Duodenal mucosa (tissue), 2 donors: ENCODE measurements around the gene SLC1A7.

ENCODE experiments used
- H3K27ac ChIP-seq: one replicate; pipeline ENCODE4 v1.7.0; 2013; ENCODE audit warnings: low read depth, low read length
- H3K27me3 ChIP-seq, 2 donors: one replicate each; pipeline ENCODE4 v1.7.0; 2013; ENCODE audit warnings: low read length in 2 of 2, control low read depth in 1 of 2; ENCODE audit not compliant: insufficient read depth in 2 of 2, control insufficient read depth in 1 of 2
- H3K36me3 ChIP-seq, 2 donors: one replicate each; pipeline ENCODE4 v1.7.0; 2013; ENCODE audit warnings: low read length in 2 of 2, control low read depth in 1 of 2; ENCODE audit not compliant: insufficient read depth in 2 of 2, control insufficient read depth in 1 of 2
- H3K4me1 ChIP-seq, 2 donors: one replicate each; pipeline ENCODE4 v1.7.0; 2013; ENCODE audit warnings: low read length in 2 of 2, control low read depth in 1 of 2; ENCODE audit not compliant: insufficient read depth in 2 of 2, control insufficient read depth in 1 of 2
- H3K4me3 ChIP-seq, 2 donors: one replicate each; pipeline ENCODE4 v1.7.0; 2013; ENCODE audit warnings: low read length in 2 of 2, low read depth in 1 of 2
- H3K9ac ChIP-seq, 2 donors: one replicate each; pipeline ENCODE4 v1.7.0; 2013; ENCODE audit warnings: low read length in 2 of 2, low read depth in 1 of 2
- H3K9me3 ChIP-seq, 2 donors: one replicate each; pipeline ENCODE4 v1.7.0; 2013; ENCODE audit warnings: low read length in 2 of 2, control low read depth in 1 of 2; ENCODE audit not compliant: control insufficient read depth in 1 of 2

Gene SLC1A7

GRCh38 chr1:53180951-53181350 is 38.5 kb upstream of the SLC1A7 start:
- Histone ChIP-seq H3K9me3 (no peaks in the 10 kb centered on the region), H3K4me3 (no peak overlapping the region), H3K27me3 (no peaks in the 10 kb centered on the region), H3K9ac (no peak overlapping the region), H3K36me3 (no peaks in the 10 kb centered on the region), H3K4me1 (peaks cover 44 to 47% of the 10 kb centered on the region in 2 donors), H3K27ac (no peak overlapping the region)

- H3K9ac ChIP-seq: no peak overlapping the region
- H3K36me3 ChIP-seq: no peaks in the 10 kb centered on the region
- no peaks in the 10 kb centered on the region for H3K9me3 ChIP-seq
- H3K4me1 ChIP-seq: peaks cover 47 to 52% of the 10 kb centered on the region in 2 donors
- H3K4me3 ChIP-seq: no peak overlapping the region
- H3K27ac ChIP-seq: no peak overlapping the region
- no peaks in the 10 kb centered on the region for H3K27me3 ChIP-seq
These were observed 37.8 kb upstream of the SLC1A7 start for GRCh38 chr1:53180226-53180625.

- peaks cover 24 to 37% of the 10 kb centered on the region in 2 donors for H3K4me1 ChIP-seq
- H3K27ac ChIP-seq: no peak overlapping the region
These were observed 34.2 kb upstream of the SLC1A7 start for GRCh38 chr1:53176452-53177208.

GRCh38 chr1:53174971-53175913 is 32.8 kb upstream of the SLC1A7 start:
- Histone ChIP-seq H3K27ac (no peak overlapping the region), H3K4me3 (no peak overlapping the region), H3K9ac (no peak overlapping the region), H3K9me3 (no peaks in the 10 kb centered on the region), H3K27me3 (no peaks in the 10 kb centered on the region), H3K4me1 (peaks cover 20 to 37% of the 10 kb centered on the region in 2 donors), H3K36me3 (no peaks in the 10 kb centered on the region)

More at GRCh38 chr1:53176452-53177208, 34.2 kb upstream of the SLC1A7 start:
- no peak overlapping the region for H3K9ac ChIP-seq
- H3K9me3 ChIP-seq: no peaks in the 10 kb centered on the region
- H3K4me3 ChIP-seq: no peak overlapping the region
- no peaks in the 10 kb centered on the region for H3K36me3 ChIP-seq
- H3K27me3 ChIP-seq: no peaks in the 10 kb centered on the region

- Histone ChIP-seq H3K4me3 (peak overlapping the region in 1 of 2 donors; percentile 0), H3K4me1 (peaks cover 20 to 37% of the 10 kb centered on the region in 2 donors), H3K27ac (no peak overlapping the region), H3K36me3 (no peaks in the 10 kb centered on the region), H3K9me3 (no peaks in the 10 kb centered on the region), H3K27me3 (no peaks in the 10 kb centered on the region), H3K9ac (no peak overlapping the region)
These were observed 30.1 kb upstream of the SLC1A7 start for GRCh38 chr1:53172426-53173128.

GRCh38 chr1:53166912-53167311 is 24.5 kb upstream of the SLC1A7 start:
- peak overlapping the region in 1 of 2 donors; percentile 28 for H3K4me3 ChIP-seq

GRCh38 chr1:53166366-53166765 is 23.9 kb upstream of the SLC1A7 start:
- Histone ChIP-seq H3K36me3 (no peaks in the 10 kb centered on the region), H3K27ac (no peak overlapping the region), H3K9me3 (no peaks in the 10 kb centered on the region), H3K27me3 (no peaks in the 10 kb centered on the region), H3K9ac (no peak overlapping the region), H3K4me3 (no peak overlapping the region), H3K4me1 (peaks cover 22 to 25% of the 10 kb centered on the region in 2 donors)

More at GRCh38 chr1:53166912-53167311, 24.5 kb upstream of the SLC1A7 start:
- Histone ChIP-seq H3K36me3 (no peaks in the 10 kb centered on the region), H3K9ac (peak overlapping the region in 1 of 2 donors; percentile 6), H3K4me1 (peaks cover 22 to 25% of the 10 kb centered on the region in 2 donors), H3K27ac (no peak overlapping the region), H3K9me3 (no peaks in the 10 kb centered on the region), H3K27me3 (no peaks in the 10 kb centered on the region)

GRCh38 chr1:53165408-53165961 is 23.0 kb upstream of the SLC1A7 start:
- Histone ChIP-seq H3K9ac (no peak overlapping the region), H3K27me3 (no peaks in the 10 kb centered on the region), H3K4me3 (no peak overlapping the region), H3K9me3 (no peaks in the 10 kb centered on the region), H3K27ac (no peak overlapping the region), H3K36me3 (no peaks in the 10 kb centered on the region), H3K4me1 (peaks cover 28 to 29% of the 10 kb centered on the region in 2 donors)

GRCh38 chr1:53163291-53163768 is 20.9 kb upstream of the SLC1A7 start:
- H3K4me3 ChIP-seq: no peak overlapping the region
- H3K27ac ChIP-seq: no peak overlapping the region
- peaks cover 28 to 33% of the 10 kb centered on the region in 2 donors for H3K4me1 ChIP-seq
- no peak overlapping the region for H3K9ac ChIP-seq
- no peaks in the 10 kb centered on the region for H3K36me3 ChIP-seq
- no peaks in the 10 kb centered on the region for H3K9me3 ChIP-seq
- H3K27me3 ChIP-seq: no peaks in the 10 kb centered on the region
